Uterus (tissue), 4 donors: ENCODE measurements around the gene NINL. TPM values are rescaled to one million over a fixed set of nuclear protein-coding genes. Genes with fewer than 3 reads are reported as not detected.

Experiments
- DNase-seq, 2 donors: peaks; one replicate each; pipeline ENCODE4 v3.0.0-alpha.2; 2019 to 2020
- H3K27ac ChIP-seq, 2 donors: fragments of 200-600 bp; sonication (generic); 1 replicate in 1 of 2; 2 replicates in 1 of 2; pipeline ENCODE4 v1.5.1; 2016 to 2018
- H3K27me3 ChIP-seq, 2 donors: fragments of 200-600 bp; sonication (generic); one replicate each; pipeline ENCODE4 v1.5.1; 2018 to 2019; ENCODE audit warnings: control low read depth in 1 of 2
- H3K36me3 ChIP-seq, 2 donors: fragments of 200-600 bp; sonication (generic); one replicate each; pipeline ENCODE4 v1.5.1; 2019; ENCODE audit warnings: control low read depth in 1 of 2
- H3K4me1 ChIP-seq, 2 donors: fragments of 200-600 bp; sonication (generic); one replicate each; pipeline ENCODE4 v1.5.1; 2018 to 2019; ENCODE audit warnings: control low read depth in 1 of 2
- H3K4me3 ChIP-seq, 2 donors: fragments of 200-600 bp; sonication (generic); 1 replicate in 1 of 2; 2 replicates in 1 of 2; pipeline ENCODE4 v1.5.1; 2018 to 2019; ENCODE audit warnings: mild to moderate bottlenecking in 1 of 2
- H3K9me3 ChIP-seq, 2 donors: fragments of 200-600 bp; sonication (generic); one replicate each; pipeline ENCODE4 v1.5.1; 2019; ENCODE audit warnings: control low read depth in 1 of 2
- POLR2A ChIP-seq, 2 donors: fragments of 450-650 bp; IDR thresholded peaks; one replicate each; pipeline ENCODE4 v1.6.1; 2016; ENCODE audit warnings: antibody characterized with exemption in 2 of 2, mild to moderate bottlenecking in 1 of 2, moderate library complexity in 1 of 2
- intact Hi-C: fragments of 100-400 bp; cut with DNase I; formaldehyde crosslinking; loops from one replicate; pipeline ENCODE4 v1.15.1; 2023; ENCODE audit warnings: low total_unique reads
- total RNA-seq, 4 donors: library from RNA; depleted of rRNA in 3 of 4; stranded (reverse); fragments of >200 nt in 3 of 4; gene quantifications; one replicate each; pipeline versions ENCODE4 v1.1.0 to v1.2.4, GENCODE V29; 2014 to 2023
- TF ChIP-seq, protein P1 (sequence below), 4 experiments: fragments of 200-600 bp in 2 of 4; fragments of 450-650 bp in 2 of 4; sonication (generic) in 2 of 4; IDR thresholded peaks; one replicate each; pipeline ENCODE4 v1.5.1; 2016 to 2019; ENCODE audit warnings: antibody characterized with exemption in 4 of 4, mild to moderate bottlenecking in 2 of 4, moderate library complexity in 1 of 4
- donor health status: DM: yes; HTN: yes; CAD: no.

NINL gene
- total RNA-seq, 4 donors from 2014 or later: 5.0 to 22.3 (median 14.7) TPM

DNA sequence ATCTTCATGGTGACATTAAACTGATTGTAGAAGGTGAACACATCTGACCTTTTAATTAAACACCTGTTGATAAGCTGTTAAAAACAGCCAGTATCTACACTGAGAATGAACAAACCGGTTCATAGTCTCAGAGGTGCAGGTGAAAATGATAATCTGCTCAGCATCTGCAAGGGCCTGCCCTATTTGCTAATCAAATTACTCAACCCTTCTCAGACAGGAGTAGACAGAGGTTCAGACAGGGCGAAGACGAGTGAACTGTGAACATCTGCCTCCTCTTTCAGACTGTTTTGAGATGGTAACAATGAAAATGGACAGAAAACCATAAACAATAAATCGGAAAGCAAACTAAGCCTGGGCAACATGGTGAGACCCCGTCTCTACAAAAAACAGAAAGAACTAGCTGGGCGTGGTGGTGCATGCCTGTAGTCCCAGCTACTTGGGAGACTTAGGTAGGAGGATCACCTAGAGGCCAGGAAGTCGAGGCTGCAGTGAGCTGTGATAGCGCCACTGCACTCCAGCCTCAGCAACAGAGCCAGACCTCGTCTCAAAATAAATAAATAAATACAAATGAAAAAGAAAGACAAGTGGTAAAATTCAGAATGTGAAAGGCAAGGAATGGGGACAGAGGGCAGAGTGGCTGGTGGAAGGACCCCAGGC lies 55.9 kb downstream of the NINL start:
- Histone ChIP-seq H3K4me1 (no peaks in the 10 kb centered on the region), H3K36me3 (no peaks in the 10 kb centered on the region), H3K27me3 (no peaks in the 10 kb centered on the region), H3K4me3 (no peak overlapping the region), H3K27ac (no peak overlapping the region), H3K9me3 (no peaks in the 10 kb centered on the region)
- intact Hi-C loops: no loop called here
- TF ChIP-seq, protein P1, sequence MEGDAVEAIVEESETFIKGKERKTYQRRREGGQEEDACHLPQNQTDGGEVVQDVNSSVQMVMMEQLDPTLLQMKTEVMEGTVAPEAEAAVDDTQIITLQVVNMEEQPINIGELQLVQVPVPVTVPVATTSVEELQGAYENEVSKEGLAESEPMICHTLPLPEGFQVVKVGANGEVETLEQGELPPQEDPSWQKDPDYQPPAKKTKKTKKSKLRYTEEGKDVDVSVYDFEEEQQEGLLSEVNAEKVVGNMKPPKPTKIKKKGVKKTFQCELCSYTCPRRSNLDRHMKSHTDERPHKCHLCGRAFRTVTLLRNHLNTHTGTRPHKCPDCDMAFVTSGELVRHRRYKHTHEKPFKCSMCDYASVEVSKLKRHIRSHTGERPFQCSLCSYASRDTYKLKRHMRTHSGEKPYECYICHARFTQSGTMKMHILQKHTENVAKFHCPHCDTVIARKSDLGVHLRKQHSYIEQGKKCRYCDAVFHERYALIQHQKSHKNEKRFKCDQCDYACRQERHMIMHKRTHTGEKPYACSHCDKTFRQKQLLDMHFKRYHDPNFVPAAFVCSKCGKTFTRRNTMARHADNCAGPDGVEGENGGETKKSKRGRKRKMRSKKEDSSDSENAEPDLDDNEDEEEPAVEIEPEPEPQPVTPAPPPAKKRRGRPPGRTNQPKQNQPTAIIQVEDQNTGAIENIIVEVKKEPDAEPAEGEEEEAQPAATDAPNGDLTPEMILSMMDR (IDR thresholded peaks at IDR 0.05): no peak
- no peak for TF ChIP-seq POLR2A (IDR thresholded peaks at IDR 0.05)
- no peak for DNase-seq

DNA sequence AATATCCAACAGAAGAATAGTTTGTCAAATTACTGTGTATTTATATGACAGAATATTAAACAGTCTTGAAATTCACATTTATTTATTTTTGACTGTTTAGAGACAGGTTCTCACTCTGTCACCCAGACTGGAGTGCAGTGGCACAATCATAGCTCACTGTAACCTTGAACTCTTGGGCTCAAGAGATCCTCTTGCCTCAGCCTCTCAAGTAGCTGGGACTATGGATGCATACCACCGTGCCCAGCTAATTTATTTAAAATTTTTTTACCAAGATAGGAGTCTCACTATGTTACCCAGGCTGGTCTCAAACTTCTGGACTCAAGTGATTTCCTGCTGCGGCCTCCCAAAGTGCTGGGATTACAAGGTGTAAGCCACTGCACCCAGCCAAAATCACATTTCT lies 57.4 kb downstream of the NINL start:
- TF ChIP-seq, protein P1 (IDR thresholded peaks at IDR 0.05): no peak
- no peak for TF ChIP-seq POLR2A (IDR thresholded peaks at IDR 0.05)
- Histone ChIP-seq H3K27me3 (no peaks in the 10 kb centered on the region), H3K36me3 (no peaks in the 10 kb centered on the region), H3K4me1 (no peaks in the 10 kb centered on the region), H3K9me3 (no peaks in the 10 kb centered on the region), H3K4me3 (no peak overlapping the region), H3K27ac (no peak overlapping the region)
- DNase-seq: no peak
- intact Hi-C loops: no loop called here

- DNase-seq: no peak
- no peaks in the 10 kb centered on the region for H3K9me3 ChIP-seq
- no peaks in the 10 kb centered on the region for H3K36me3 ChIP-seq
- no peak overlapping the region for H3K4me3 ChIP-seq
- no peak overlapping the region for H3K27ac ChIP-seq
- intact Hi-C loops: no loop called here
- H3K27me3 ChIP-seq: no peaks in the 10 kb centered on the region
- H3K4me1 ChIP-seq: no peaks in the 10 kb centered on the region
- no peak for TF ChIP-seq POLR2A (IDR thresholded peaks at IDR 0.05)
- TF ChIP-seq, protein P1 (IDR thresholded peaks at IDR 0.05): no peak
Observed at GRCh38 chr20:25526446-25526845, 58.9 kb downstream of the NINL start.

- H3K27me3 ChIP-seq: no peaks in the 10 kb centered on the region
- no peak for TF ChIP-seq POLR2A (IDR thresholded peaks at IDR 0.05)
- TF ChIP-seq, protein P1 (IDR thresholded peaks at IDR 0.05): no peak
- H3K9me3 ChIP-seq: no peaks in the 10 kb centered on the region
- no peaks in the 10 kb centered on the region for H3K36me3 ChIP-seq
- DNase-seq: no peak
- intact Hi-C loops: no loop called here
- H3K4me3 ChIP-seq: no peak overlapping the region
- H3K27ac ChIP-seq: no peak overlapping the region
- H3K4me1 ChIP-seq: no peaks in the 10 kb centered on the region
Observed at GRCh38 chr20:25525867-25526266, 59.5 kb downstream of the NINL start.

GRCh38 chr20:25525295-25525694 lies 60.0 kb downstream of the NINL start:
- TF ChIP-seq POLR2A (IDR thresholded peaks at IDR 0.05): no peak
- TF ChIP-seq, protein P1 (IDR thresholded peaks at IDR 0.05): no peak
- Histone ChIP-seq H3K4me3 (no peak overlapping the region), H3K27me3 (no peaks in the 10 kb centered on the region), H3K36me3 (no peaks in the 10 kb centered on the region), H3K4me1 (no peaks in the 10 kb centered on the region), H3K27ac (no peak overlapping the region), H3K9me3 (no peaks in the 10 kb centered on the region)
- no peak for DNase-seq
- intact Hi-C loops: no loop called here
